Measurements from ENCODE around the gene SMIM11.
"Not testable (repeated sequence)": the region's sequence is repeated elsewhere in the genome, so short reads cannot be mapped to it uniquely, and the experiment has no call there.

The SMIM11 gene, protein sequence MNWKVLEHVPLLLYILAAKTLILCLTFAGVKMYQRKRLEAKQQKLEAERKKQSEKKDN

GRCh38 chr21:34374940-34375618 is at the start of gene SMIM11:
Gene SMIM11, plus strand, starts transcription at chr21:34375507. Its CDS starts 3,998 bp downstream, at chr21:34379505.
- DNase-seq: not testable (repeated sequence)

GRCh38 chr21:34330055-34330454 is 45.3 kb upstream of the SMIM11 start:
- DNase-seq: no peak

- no peak for DNase-seq
These were observed 43.6 kb upstream of the SMIM11 start for GRCh38 chr21:34331726-34332125.

GRCh38 chr21:34332347-34332746 is 43.0 kb upstream of the SMIM11 start:
- DNase-seq: no peak

GRCh38 chr21:34333121-34333739 is 42.1 kb upstream of the SMIM11 start:
- DNase-seq: no peak

GRCh38 chr21:34335316-34335715 is 40.0 kb upstream of the SMIM11 start:
- no peak for DNase-seq

GRCh38 chr21:34336245-34336644 is 39.1 kb upstream of the SMIM11 start:
- no peak for DNase-seq

GRCh38 chr21:34336756-34337391 is 38.4 kb upstream of the SMIM11 start:
- no peak for DNase-seq

DNA sequence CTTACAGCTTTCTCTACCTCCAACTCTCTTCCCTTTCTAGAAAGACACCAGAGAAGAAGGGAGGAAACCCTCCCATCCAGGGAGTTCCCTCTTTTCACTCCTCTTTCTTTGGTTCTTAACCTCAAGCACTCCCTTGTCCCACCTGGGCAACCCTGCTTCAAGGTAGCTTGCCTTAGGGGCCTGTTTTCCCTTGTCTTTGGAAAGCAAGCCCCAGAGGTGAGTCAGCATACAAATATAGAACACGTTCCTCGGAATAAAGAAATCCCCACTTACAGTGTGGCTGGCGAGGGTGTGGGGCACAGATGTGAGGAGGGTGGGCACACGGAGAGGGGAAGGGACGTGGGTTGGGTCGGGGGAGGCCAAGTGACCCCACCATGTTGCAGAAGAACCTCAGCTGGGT is 37.6 kb upstream of the SMIM11 start:
- DNase-seq: no peak

- no peak for DNase-seq
These were observed 37.1 kb upstream of the SMIM11 start for GRCh38 chr21:34338226-34338625.

DNA sequence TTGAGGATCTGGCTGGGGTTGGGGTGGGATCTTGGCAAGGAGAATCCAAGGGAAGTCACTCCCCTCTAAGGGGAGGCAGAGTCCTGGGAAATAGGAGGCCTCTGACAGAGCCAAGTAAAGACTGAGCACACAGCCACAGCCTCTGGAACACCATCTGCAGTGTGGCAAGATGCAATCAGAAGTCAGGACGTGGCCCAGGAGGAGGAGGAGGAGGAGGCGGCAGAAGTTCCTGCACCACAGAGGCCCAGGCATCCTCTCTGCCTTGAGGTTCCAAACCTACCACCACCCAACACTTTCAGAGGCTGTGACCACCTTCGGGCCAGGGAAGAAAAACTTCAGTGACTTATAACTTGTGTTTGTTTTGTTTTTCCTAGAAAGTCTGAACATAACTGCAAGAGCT is 35.2 kb upstream of the SMIM11 start:
- DNase-seq: no peak

DNA sequence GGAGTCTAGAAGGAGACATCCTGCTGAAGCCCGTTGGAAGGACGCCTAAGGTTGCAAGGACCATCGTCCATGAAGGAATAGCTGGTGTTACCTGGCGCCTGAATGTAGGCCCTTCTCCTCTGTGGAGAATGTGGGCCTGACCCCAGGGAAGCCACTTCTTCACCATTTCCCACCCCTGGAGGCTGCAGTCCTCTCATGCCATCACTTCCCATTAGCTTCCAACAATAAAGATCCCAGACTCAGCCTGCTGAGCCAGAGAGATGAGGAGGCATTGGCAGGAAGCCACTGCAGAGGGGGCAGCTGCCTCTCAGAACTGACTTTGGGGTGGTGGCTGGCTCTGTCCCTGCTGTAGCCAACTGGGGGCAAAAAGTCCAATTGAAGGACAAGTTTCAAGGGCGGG is 32.8 kb upstream of the SMIM11 start:
- no peak for DNase-seq

GRCh38 chr21:34343347-34343746 is 32.0 kb upstream of the SMIM11 start:
- DNase-seq: no peak

DNA sequence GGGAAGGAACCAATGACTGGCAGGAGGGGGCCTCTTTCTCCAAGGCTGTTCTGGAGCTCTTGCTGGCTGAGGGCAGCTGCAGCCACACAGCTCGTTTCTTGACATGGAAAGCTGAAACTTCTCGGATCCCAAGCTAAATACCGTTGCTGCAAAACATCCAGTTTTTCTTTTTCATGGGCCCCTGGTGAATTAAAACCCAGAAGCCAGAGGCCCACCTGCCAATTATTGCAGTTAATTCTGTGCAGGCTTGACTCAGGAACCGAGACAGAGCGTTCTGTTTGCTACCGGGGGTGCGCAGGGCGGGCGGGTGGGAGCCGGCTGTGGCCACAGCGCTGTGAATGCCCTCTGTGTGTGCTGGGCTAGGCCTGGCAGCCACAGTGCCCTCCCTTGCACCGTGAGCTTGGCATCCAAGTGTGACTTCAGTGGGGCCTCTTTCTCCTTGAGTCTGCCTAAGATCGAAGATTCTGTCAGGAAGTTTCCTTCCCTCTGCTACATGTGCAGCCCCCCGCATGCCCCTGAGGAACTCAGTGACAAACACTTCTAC is 31.4 kb upstream of the SMIM11 start:
- no peak for DNase-seq

DNA sequence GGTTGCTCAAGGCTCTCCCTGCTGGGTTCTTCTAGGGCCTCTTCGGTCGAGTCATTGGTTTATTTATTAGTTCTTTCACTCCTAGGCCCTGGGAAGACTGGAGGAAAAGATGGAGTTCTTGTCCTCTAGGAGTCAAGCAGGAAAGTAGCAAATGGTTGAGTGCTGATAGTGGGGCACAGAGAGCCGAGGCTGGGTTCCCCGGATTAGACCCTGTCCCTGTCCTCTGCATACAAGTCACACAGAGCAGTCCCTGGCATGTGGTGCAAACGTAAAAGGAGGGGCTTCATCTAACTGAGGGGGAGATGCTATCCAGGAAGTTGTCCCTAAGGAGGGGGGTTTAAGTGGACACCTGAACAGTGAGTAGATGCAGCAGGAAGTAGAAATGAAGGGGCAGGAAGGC is 30.7 kb upstream of the SMIM11 start:
- DNase-seq: no peak

- no peak for DNase-seq
These were observed 30.0 kb upstream of the SMIM11 start for GRCh38 chr21:34345091-34345871.

- no peak for DNase-seq
These were observed 29.4 kb upstream of the SMIM11 start for GRCh38 chr21:34345892-34346291.

- no peak for DNase-seq
These were observed 26.3 kb upstream of the SMIM11 start for GRCh38 chr21:34348890-34349519.

- DNase-seq: peak; percentile 59
These were observed 23.5 kb upstream of the SMIM11 start for GRCh38 chr21:34351786-34352241.

DNA sequence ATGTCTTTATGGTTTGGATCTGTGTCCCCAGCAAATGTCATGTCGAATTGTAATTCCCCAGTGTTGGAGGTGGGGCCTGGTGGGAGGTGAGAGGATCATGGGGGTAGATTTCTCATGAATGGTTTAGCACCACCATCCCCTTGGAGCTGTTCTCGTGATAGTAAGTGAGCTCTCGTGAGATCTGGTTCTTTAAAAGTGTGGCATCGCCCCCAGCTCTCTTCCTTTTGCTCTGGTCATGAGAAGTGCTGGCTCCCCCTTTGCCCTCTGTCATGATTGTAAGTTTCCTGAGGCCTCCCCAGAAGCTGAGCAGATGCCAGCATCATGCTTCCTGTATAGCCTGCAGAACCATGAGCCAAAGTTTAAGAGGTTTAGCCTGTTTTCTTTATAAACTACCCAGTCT is 22.8 kb upstream of the SMIM11 start:
- no peak for DNase-seq

DNA sequence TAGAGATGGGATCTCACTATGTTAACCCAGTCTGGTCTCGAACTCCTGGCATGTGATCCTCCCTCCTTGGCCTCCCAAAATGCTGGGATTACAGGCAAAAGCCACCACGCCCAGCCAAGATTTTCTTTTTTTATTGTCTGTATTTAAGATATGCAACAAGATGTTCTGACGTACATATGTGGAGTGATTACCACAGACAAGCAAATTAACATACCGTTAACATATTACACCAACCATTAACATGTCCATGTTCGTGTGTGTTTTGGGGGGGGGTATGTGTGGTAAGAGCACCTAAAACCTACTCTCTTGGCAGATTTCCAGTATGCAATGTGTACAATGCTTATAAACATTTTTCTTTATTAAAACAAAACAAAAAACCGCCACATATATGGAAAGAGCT is 22.1 kb upstream of the SMIM11 start:
- DNase-seq: no peak

- no peak for DNase-seq
These were observed 20.5 kb upstream of the SMIM11 start for GRCh38 chr21:34354836-34355235.

DNA sequence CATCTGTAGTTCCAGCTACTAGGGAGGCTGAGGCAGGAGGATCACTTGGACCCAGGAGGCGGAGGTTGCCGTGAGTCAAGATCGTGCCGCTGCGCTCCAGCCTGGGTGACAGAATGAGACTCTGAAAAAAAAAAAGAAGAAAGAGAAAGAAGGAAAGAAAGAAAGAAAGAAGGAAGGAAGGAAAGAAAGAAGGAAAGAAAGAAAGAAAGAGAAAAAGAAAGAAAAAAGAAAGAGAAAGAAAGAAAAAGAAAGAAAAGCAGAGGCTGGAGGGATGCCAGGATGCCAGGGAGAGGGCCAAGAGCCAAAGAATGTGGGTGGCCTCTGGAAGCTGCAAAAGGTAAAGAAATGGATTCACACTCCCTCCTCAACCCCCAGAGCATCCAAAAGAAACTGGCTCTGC is 19.7 kb upstream of the SMIM11 start:
- DNase-seq: no peak

Data from NCI-H2227 treated with DMSO at 0.1 percent for 48 hours (cell line).